H1 (cell line): ENCODE measurements around the gene SERPINE2. TPM values are rescaled to one million over a fixed set of nuclear protein-coding genes. Genes with fewer than 3 reads are reported as not detected.

ENCODE experiments used
- ATF2 ChIP-seq: IDR thresholded peaks from 2 replicates; pipeline ENCODE4 v1.6.1; 2012; ENCODE audit warnings: low read length, inconsistent platforms
- ATF3 ChIP-seq: IDR thresholded peaks from 2 replicates; pipeline ENCODE4 v1.6.1; 2011; ENCODE audit warnings: low read depth, mild to moderate bottlenecking, low read length; ENCODE audit not compliant: insufficient read depth
- BRCA1 ChIP-seq: IDR thresholded peaks from 2 replicates; pipeline ENCODE4 v1.6.1; 2012; ENCODE audit warnings: low read depth, low read length, improper control_type of control experiment
- CHD1 ChIP-seq: IDR thresholded peaks from 2 replicates; pipeline ENCODE4 v1.6.1; 2012; ENCODE audit warnings: low read depth, low read length, improper control_type of control experiment
- CHD2 ChIP-seq: IDR thresholded peaks from 2 replicates; pipeline ENCODE4 v1.6.1; 2012; ENCODE audit warnings: low read length, improper control_type of control experiment
- CREB1 ChIP-seq: IDR thresholded peaks from 2 replicates; pipeline ENCODE4 v1.6.1; 2012; ENCODE audit warnings: inconsistent platforms
- E2F6 ChIP-seq: IDR thresholded peaks from 2 replicates; pipeline ENCODE4 v1.6.1; 2012; ENCODE audit warnings: inconsistent platforms
- GABPA ChIP-seq: IDR thresholded peaks from 2 replicates; pipeline ENCODE4 v1.6.1; 2011; ENCODE audit warnings: mild to moderate bottlenecking, low read length, moderate library complexity, borderline replicate concordance; ENCODE audit not compliant: insufficient read depth
- JUND ChIP-seq: IDR thresholded peaks from 2 replicates; pipeline ENCODE4 v1.6.1; 2011; ENCODE audit warnings: mild to moderate bottlenecking, improper control_type of control experiment, low read length
- POLR2A ChIP-seq, 2 experiments: IDR thresholded peaks; 1 replicate in 1 of 2; 2 replicates in 1 of 2; pipeline ENCODE4 v1.6.1; 2011; ENCODE audit warnings: low read depth in 2 of 2, low read length in 2 of 2, mild to moderate bottlenecking in 2 of 2; ENCODE audit errors: control extremely low read depth in 1 of 2
- POU5F1 ChIP-seq: IDR thresholded peaks from 2 replicates; pipeline ENCODE4 v1.6.1; 2011; ENCODE audit warnings: low read depth, mild to moderate bottlenecking, low read length, moderate library complexity
- RBBP5 ChIP-seq: IDR thresholded peaks from 2 replicates; pipeline ENCODE4 v1.7.1; 2012; ENCODE audit warnings: low read depth, mild to moderate bottlenecking, inconsistent platforms, low read length, moderate library complexity, borderline replicate concordance
- RFX5 ChIP-seq: IDR thresholded peaks from 2 replicates; pipeline ENCODE4 v1.6.1; 2011; ENCODE audit warnings: low read depth, low read length, improper control_type of control experiment, borderline replicate concordance
- RXRA ChIP-seq: IDR thresholded peaks from 2 replicates; pipeline ENCODE4 v1.6.1; 2011; ENCODE audit warnings: low read depth, mild to moderate bottlenecking, low read length, moderate library complexity; ENCODE audit not compliant: insufficient read depth
- SAP30 ChIP-seq: fragments of 300-600 bp; sonication (generic); IDR thresholded peaks from 2 replicates; pipeline ENCODE4 v1.7.1; 2012; ENCODE audit warnings: low read length, moderate library complexity, mild to moderate bottlenecking, inconsistent platforms; ENCODE audit not compliant: insufficient read depth, insufficient replicate concordance
- SIN3A ChIP-seq, 2 experiments: IDR thresholded peaks in 1 of 2; conservative IDR thresholded peaks in 1 of 2; 2 replicates each; pipeline ENCODE4 v1.6.1; 2011 to 2012; ENCODE audit warnings: low read length in 2 of 2, improper control_type of control experiment in 1 of 2, low read depth in 1 of 2, mild to moderate bottlenecking in 1 of 2
- SIRT6 ChIP-seq: IDR thresholded peaks from one replicate; pipeline ENCODE4 v1.7.1; 2012; ENCODE audit warnings: low read length, inconsistent platforms
- SIX5 ChIP-seq: IDR thresholded peaks from 2 replicates; pipeline ENCODE4 v1.6.1; 2011; ENCODE audit warnings: mild to moderate bottlenecking, low read depth, low read length
- SRF ChIP-seq: IDR thresholded peaks from 2 replicates; pipeline ENCODE4 v1.6.1; 2011; ENCODE audit warnings: mild to moderate bottlenecking, low read depth, low read length, moderate library complexity
- SUZ12 ChIP-seq: fragments of 200-600 bp; sonication (generic); IDR thresholded peaks from 2 replicates; pipeline ENCODE4 v1.6.1; 2012; ENCODE audit warnings: mild to moderate bottlenecking, inconsistent platforms, low read length, moderate library complexity, mixed read lengths
- TEAD4 ChIP-seq: IDR thresholded peaks from 2 replicates; pipeline ENCODE4 v1.6.1; 2012; ENCODE audit warnings: low read depth, low read length, inconsistent platforms, mixed read lengths
- USF2 ChIP-seq: IDR thresholded peaks from 2 replicates; pipeline ENCODE4 v1.6.1; 2011; ENCODE audit warnings: low read length, improper control_type of control experiment
- YY1 ChIP-seq: IDR thresholded peaks from 2 replicates; pipeline ENCODE4 v1.6.1; 2011; ENCODE audit warnings: low read depth, mild to moderate bottlenecking, low read length
- polyA plus RNA-seq, 7 experiments: library from polyadenylated mRNA; depleted of rRNA in 3 of 7; stranded (reverse) in 5 of 7; unstranded in 2 of 7; fragments of >200 nt in 5 of 7; fragments of 200-250 nt in 2 of 7; gene quantifications; 1 replicate in 5 of 7; 2 replicates in 1 of 7; 4 replicates in 1 of 7; pipeline versions ENCODE4 v1.2.1 to v1.2.3, GENCODE V29; 2011 to 2013; ENCODE audit warnings: missing spikeins in 2 of 7, mixed read lengths in 2 of 7
- total RNA-seq: library from RNA; stranded (reverse); fragmentation: NEBNext Ultra II Directional; extraction: Animal tissue kit (Norgen Biotek cat#: 25700); gene quantifications from 2 replicates; pipeline ENCODE4 v1.2.1, GENCODE V29; 2021

The SERPINE2 gene
- total and polyA plus RNA-seq, 2 of the 8 experiments (the other 6 are each of a cell fraction or from before 2014, with no cell fraction given) = 26.2 to 76.0 TPM

- TF ChIP-seq E2F6 (no peak), CHD2 (no peak), CHD1 (no peak), ATF2 (no peak), SIRT6 (no peak), SIN3A (conservative IDR thresholded peaks at IDR 0.05 in 1 of 2, IDR thresholded peaks at IDR 0.05 in 1 of 2; ENCODE audit: low read depth in 1 of 2, low read length in 2 of 2) (peak; percentile 79 to 94), RBBP5 (no peak), SUZ12 (no peak), POLR2A (IDR thresholded peaks at IDR 0.05; ENCODE audit: control extremely low read depth in 1 of 2, low read depth in 2 of 2, low read length in 2 of 2) (no peak), JUND (no peak; the same call in 1 of the 2 replicates), YY1 (peak; percentile 73; the same call in 1 of the 2 replicates), SAP30 (no peak), SRF (no peak), RXRA (no peak), POU5F1 (peak; percentile 91), USF2 (0 out of 2 replicates have a peak, but pooled peaks have one; percentile 38), TEAD4 (peak; percentile 53), RFX5 (no peak), ATF3 (no peak), SIX5 (no peak), GABPA (no peak), BRCA1 (no peak), CREB1 (no peak)
Measured at GRCh38 chr2:224027070-224027469, 12.0 kb downstream of the SERPINE2 start (continued).
